Smooth muscle cell (in vitro differentiated cells): ENCODE results near the gene ADH1C. TPM values are rescaled to one million over a fixed set of nuclear protein-coding genes. Genes with fewer than 3 reads are reported as not detected.

Experiments
- DNase-seq: peaks from one replicate; lab custom pipeline; 2025; ENCODE audit not compliant: unreplicated experiment; lab: John Stamatoyannopoulos, UW
- H2AFZ ChIP-seq: fragments of 200-600 bp; sonication (generic); 2 replicates; pipeline ENCODE4 v1.6.0; 2016; ENCODE audit warnings: antibody characterized with exemption, low read depth, mild to moderate bottlenecking
- H3F3A ChIP-seq: fragments of 200-600 bp; sonication (generic); 2 replicates; pipeline ENCODE4 v1.6.0; 2017; ENCODE audit warnings: antibody characterized with exemption, low read depth
- H3K27ac ChIP-seq: fragments of 200-600 bp; sonication (generic); 2 replicates; pipeline ENCODE4 v1.5.1; 2016; ENCODE audit warnings: low read depth, mild to moderate bottlenecking
- H3K27me3 ChIP-seq: fragments of 200-600 bp; sonication (generic); 2 replicates; pipeline ENCODE4 v1.6.1; 2016; ENCODE audit warnings: low read depth, mild to moderate bottlenecking
- H3K36me3 ChIP-seq: fragments of 200-600 bp; sonication (generic); 2 replicates; pipeline ENCODE4 v1.5.1; 2016; ENCODE audit warnings: low read depth
- H3K4me1 ChIP-seq: fragments of 200-600 bp; sonication (generic); 2 replicates; pipeline ENCODE4 v1.5.1; 2016; ENCODE audit warnings: low read depth
- H3K4me2 ChIP-seq: fragments of 200-600 bp; sonication (generic); 2 replicates; pipeline ENCODE4 v1.6.0; 2016; ENCODE audit warnings: mild to moderate bottlenecking
- H3K4me3 ChIP-seq: fragments of 200-600 bp; sonication (generic); 2 replicates; pipeline ENCODE4 v1.5.1; 2016; ENCODE audit warnings: mild to moderate bottlenecking
- H3K79me2 ChIP-seq: fragments of 200-600 bp; sonication (generic); 2 replicates; pipeline ENCODE4 v1.6.0; 2016; ENCODE audit warnings: low read depth, mild to moderate bottlenecking
- H3K9ac ChIP-seq: fragments of 200-600 bp; sonication (generic); 2 replicates; pipeline ENCODE4 v1.6.0; 2016; ENCODE audit warnings: low read depth
- H3K9me3 ChIP-seq: fragments of 200-600 bp; sonication (generic); replicated peaks from 2 replicates; pipeline ENCODE4 v1.5.1; 2016; ENCODE audit warnings: low read depth
- H4K20me1 ChIP-seq: fragments of 200-600 bp; sonication (generic); 2 replicates; pipeline ENCODE4 v1.6.0; 2016; ENCODE audit warnings: low read depth
- WGBS: methylation state at CpG from one replicate; pipeline ENCODE4 v1.1.7; 2016; ENCODE audit warnings: low lambda C conversion rate; 5-methylcytosine and 5-hydroxymethylcytosine counted together
- polyA plus RNA-seq: library from polyadenylated mRNA; unstranded; fragments of >200 nt; fragmentation: Nextera tagmentation; extraction: Ambion mirVana; gene quantifications from 2 replicates; pipeline ENCODE4 v1.2.1, GENCODE V29; 2016
- total RNA-seq: library from RNA; depleted of rRNA; stranded (reverse); fragments of >200 nt; gene quantifications from 2 replicates; pipeline ENCODE4 v1.2.3, GENCODE V29; 2014
- TF ChIP-seq, protein P1 (sequence below): fragments of 200-600 bp; sonication (generic); IDR thresholded peaks from 2 replicates; pipeline ENCODE4 v1.5.1; 2017; ENCODE audit warnings: borderline replicate concordance, mild to moderate bottlenecking, antibody characterized with exemption; ENCODE audit not compliant: insufficient read depth, poor library complexity, severe bottlenecking

Gene ADH1C
- total and polyA plus RNA-seq, 2 experiments from 2014 or later, result not detected

DNA sequence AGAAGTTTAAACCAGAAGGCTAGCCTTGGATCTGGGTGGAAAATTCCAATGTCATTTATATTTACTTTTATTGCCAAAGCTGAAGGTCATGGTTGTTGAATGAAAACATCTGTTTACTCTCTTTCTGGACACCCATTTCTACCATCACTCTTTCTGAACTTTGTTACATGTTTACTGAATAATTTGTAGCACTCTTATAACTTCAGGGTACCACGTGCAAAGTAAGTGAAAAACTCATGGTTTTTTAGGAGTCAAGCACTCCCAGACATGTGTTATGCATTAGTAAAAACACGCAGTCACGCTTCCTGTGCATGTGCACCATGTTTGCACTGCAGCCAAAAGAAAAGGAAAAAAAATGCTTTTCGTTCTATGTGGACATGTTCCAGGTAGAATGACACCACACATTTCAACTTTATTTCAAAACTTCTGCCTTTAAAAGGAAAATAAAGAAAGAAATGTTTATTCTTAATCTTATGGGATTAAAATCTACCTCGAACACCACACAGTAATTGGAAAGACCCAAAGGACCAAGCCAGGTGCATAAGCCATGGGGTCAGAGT, 31.4 kb upstream of the ADH1C start:
- H3K27me3 ChIP-seq, result no peaks in the 10 kb centered on the region
- no peak overlapping the region for H3K9ac ChIP-seq
- no peak overlapping the region for H2AFZ ChIP-seq
- no peaks in the 10 kb centered on the region for H3K4me1 ChIP-seq
- H3K27ac ChIP-seq, result no peak overlapping the region
- WGBS, result 75% methylated on average over 5 of the region's 5 CpGs
- H3F3A ChIP-seq, result no peaks in the 10 kb centered on the region
- H3K36me3 ChIP-seq, result no peaks in the 10 kb centered on the region
- TF ChIP-seq, protein P1, sequence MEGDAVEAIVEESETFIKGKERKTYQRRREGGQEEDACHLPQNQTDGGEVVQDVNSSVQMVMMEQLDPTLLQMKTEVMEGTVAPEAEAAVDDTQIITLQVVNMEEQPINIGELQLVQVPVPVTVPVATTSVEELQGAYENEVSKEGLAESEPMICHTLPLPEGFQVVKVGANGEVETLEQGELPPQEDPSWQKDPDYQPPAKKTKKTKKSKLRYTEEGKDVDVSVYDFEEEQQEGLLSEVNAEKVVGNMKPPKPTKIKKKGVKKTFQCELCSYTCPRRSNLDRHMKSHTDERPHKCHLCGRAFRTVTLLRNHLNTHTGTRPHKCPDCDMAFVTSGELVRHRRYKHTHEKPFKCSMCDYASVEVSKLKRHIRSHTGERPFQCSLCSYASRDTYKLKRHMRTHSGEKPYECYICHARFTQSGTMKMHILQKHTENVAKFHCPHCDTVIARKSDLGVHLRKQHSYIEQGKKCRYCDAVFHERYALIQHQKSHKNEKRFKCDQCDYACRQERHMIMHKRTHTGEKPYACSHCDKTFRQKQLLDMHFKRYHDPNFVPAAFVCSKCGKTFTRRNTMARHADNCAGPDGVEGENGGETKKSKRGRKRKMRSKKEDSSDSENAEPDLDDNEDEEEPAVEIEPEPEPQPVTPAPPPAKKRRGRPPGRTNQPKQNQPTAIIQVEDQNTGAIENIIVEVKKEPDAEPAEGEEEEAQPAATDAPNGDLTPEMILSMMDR, result no peak
- no peaks in the 10 kb centered on the region for H3K79me2 ChIP-seq
- DNase-seq, result no peak
- H4K20me1 ChIP-seq, result no peaks in the 10 kb centered on the region
- no peak overlapping the region for H3K4me3 ChIP-seq
- no peaks in the 10 kb centered on the region for H3K9me3 ChIP-seq
- no peak overlapping the region for H3K4me2 ChIP-seq

DNA sequence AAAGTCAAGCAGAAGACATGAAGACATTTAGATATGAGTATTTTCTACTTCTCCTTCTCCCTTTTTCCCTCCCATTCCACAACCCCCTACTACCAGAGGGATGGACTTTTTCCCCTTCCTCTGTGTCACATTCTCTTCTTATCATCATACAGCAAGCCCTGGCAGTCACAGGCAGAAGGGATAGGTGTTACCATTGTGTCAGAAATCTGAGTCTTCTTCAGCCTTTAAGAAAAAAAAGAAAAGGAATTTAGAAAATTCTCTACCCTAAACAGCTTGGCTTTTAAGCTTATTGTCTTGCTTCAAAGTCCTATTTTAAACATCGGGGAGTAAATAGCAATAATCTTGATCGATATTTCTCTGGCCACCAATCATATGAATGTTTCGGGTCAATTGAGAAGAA, 30.9 kb upstream of the ADH1C start:
- Histone ChIP-seq H3K36me3 (no peaks in the 10 kb centered on the region), H3F3A (no peaks in the 10 kb centered on the region), H4K20me1 (no peaks in the 10 kb centered on the region), H3K9me3 (no peaks in the 10 kb centered on the region), H3K9ac (no peak overlapping the region), H3K79me2 (no peaks in the 10 kb centered on the region), H3K27me3 (no peaks in the 10 kb centered on the region), H3K4me2 (no peak overlapping the region), H3K27ac (no peak overlapping the region), H3K4me1 (no peaks in the 10 kb centered on the region), H3K4me3 (no peak overlapping the region), H2AFZ (no peak overlapping the region)
- WGBS, result 93% methylated on average over 3 of the region's 3 CpGs
- TF ChIP-seq, protein P1, result no peak
- no peak for DNase-seq

DNA sequence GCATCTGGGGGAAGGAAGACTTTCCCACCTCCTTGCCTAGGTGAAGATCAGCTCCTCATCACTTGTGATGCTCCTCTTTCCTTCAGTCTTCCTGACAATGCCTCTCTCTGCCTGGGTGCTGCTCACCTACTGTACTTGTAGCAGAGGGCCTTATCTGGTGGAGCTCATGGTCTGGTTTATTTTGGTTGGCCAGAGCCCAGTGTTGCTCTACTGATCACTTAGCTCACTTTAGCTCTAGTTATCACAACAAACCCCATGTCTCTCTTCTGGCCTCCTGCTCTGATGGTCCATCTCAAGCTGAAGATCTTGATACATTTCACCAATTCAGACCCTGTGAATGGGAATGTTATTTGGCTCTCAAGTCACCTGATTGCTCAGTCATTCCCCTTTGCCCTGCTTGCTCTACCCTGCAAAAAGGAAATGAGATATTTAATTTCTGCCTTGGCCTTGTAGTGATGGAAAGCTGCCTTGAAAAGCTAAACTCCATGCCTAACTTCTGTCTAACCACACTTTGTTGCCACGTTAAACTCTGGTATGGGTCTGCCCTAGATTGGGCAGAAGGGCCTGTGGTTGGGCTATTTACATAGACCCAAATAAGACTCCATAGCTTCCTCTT, 30.3 kb upstream of the ADH1C start:
- no peaks in the 10 kb centered on the region for H4K20me1 ChIP-seq
- H3F3A ChIP-seq, result no peaks in the 10 kb centered on the region
- no peaks in the 10 kb centered on the region for H3K36me3 ChIP-seq
- no peaks in the 10 kb centered on the region for H3K27me3 ChIP-seq
- no peak overlapping the region for H3K9ac ChIP-seq
- H3K4me1 ChIP-seq, result no peaks in the 10 kb centered on the region
- no peak for DNase-seq
- H3K4me3 ChIP-seq, result no peak overlapping the region
- no peak overlapping the region for H3K27ac ChIP-seq
- no peaks in the 10 kb centered on the region for H3K79me2 ChIP-seq
- H3K4me2 ChIP-seq, result no peak overlapping the region
- no peak overlapping the region for H2AFZ ChIP-seq
- 85% methylated on average over 1 of the region's 1 CpG for WGBS
- TF ChIP-seq, protein P1, result no peak
- H3K9me3 ChIP-seq, result no peaks in the 10 kb centered on the region

DNA sequence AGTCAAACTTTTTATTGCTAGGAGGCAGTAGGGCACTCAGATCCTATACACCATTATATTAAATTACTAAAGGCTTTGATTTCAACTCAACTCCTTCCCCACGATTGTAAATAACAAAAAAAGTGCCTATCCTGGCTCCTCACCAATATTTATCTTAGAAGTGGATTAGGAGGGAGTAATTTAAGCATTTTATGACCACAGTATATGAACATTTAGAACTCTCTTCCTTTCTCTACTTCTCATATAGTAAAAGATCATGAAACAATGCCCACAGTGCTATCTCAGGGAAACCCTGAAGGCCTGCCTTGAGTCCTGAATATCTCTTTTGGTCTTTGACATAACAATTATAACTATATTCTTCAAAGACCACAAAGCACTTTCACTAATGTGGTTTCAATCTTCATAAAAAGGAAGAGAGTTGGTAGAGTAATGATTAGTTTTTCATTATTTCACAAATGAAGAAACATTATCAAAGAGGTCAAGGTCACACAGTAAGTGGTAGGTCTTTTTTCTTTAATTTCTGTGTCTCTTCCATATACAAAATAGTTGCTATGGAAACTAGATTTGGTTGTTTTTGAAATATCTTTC, 29.1 kb upstream of the ADH1C start:
- Histone ChIP-seq H3K9me3 (no peaks in the 10 kb centered on the region), H3F3A (no peaks in the 10 kb centered on the region), H3K27me3 (no peaks in the 10 kb centered on the region), H3K4me1 (no peaks in the 10 kb centered on the region), H4K20me1 (no peaks in the 10 kb centered on the region), H3K36me3 (no peaks in the 10 kb centered on the region), H3K79me2 (no peaks in the 10 kb centered on the region), H3K4me3 (no peak overlapping the region), H3K9ac (no peak overlapping the region), H3K27ac (no peak overlapping the region), H3K4me2 (no peak overlapping the region), H2AFZ (no peak overlapping the region)
- DNase-seq, result no peak
- TF ChIP-seq, protein P1, result no peak
- WGBS, result 69% methylated on average over 1 of the region's 1 CpG
